DMS79 (cell line): ENCODE measurements around the gene GAS7.
"Not testable (repeated sequence)": the region's sequence is repeated elsewhere in the genome, so short reads cannot be mapped to it uniquely, and the experiment has no call there.

Experiments
- DNase-seq: peaks from one replicate; lab custom pipeline; 2025; lab: John Stamatoyannopoulos, UW

The GAS7 gene

GRCh38 chr17:10111907-10112452 is 86.4 kb downstream of the GAS7 start:
- no peak for DNase-seq

GRCh38 chr17:10109146-10109545 is 89.3 kb downstream of the GAS7 start:
- no peak for DNase-seq

GRCh38 chr17:10107316-10108165 is 90.9 kb downstream of the GAS7 start:
- no peak for DNase-seq

- no peak for DNase-seq
These were observed 92.3 kb downstream of the GAS7 start for GRCh38 chr17:10106067-10106466.

GRCh38 chr17:10105513-10106001 is 92.8 kb downstream of the GAS7 start:
- no peak for DNase-seq

GRCh38 chr17:10103712-10104111 is 94.7 kb downstream of the GAS7 start:
- no peak for DNase-seq

GRCh38 chr17:10102817-10103216 is 95.6 kb downstream of the GAS7 start:
- no peak for DNase-seq

- no peak for DNase-seq
These were observed 99.3 kb downstream of the GAS7 start for GRCh38 chr17:10099051-10099571.

- DNase-seq = no peak
These were observed 101.8 kb downstream of the GAS7 start for GRCh38 chr17:10096596-10096995.

GRCh38 chr17:10095295-10095694 is 103.1 kb downstream of the GAS7 start:
- not testable (repeated sequence) for DNase-seq

GRCh38 chr17:10094797-10095196 is 103.6 kb downstream of the GAS7 start:
- no peak for DNase-seq

GRCh38 chr17:10092595-10092994 is 105.8 kb downstream of the GAS7 start:
- no peak for DNase-seq

GRCh38 chr17:10091046-10091445 is 107.4 kb downstream of the GAS7 start:
- no peak for DNase-seq

- no peak for DNase-seq
These were observed 109.1 kb downstream of the GAS7 start for GRCh38 chr17:10089196-10089804.

GRCh38 chr17:10088444-10088843 is 110.0 kb downstream of the GAS7 start:
- no peak for DNase-seq

- DNase-seq = no peak
These were observed 111.1 kb downstream of the GAS7 start for GRCh38 chr17:10087355-10087754.

GRCh38 chr17:10083864-10084263 is 114.5 kb downstream of the GAS7 start:
- DNase-seq = no peak

- DNase-seq = no peak
These were observed 115.6 kb downstream of the GAS7 start for GRCh38 chr17:10082795-10083194.

GRCh38 chr17:10081571-10082169 is 116.7 kb downstream of the GAS7 start:
- DNase-seq = no peak

- DNase-seq = no peak
These were observed 120.7 kb downstream of the GAS7 start for GRCh38 chr17:10077561-10078299.

- no peak for DNase-seq
These were observed 122.5 kb downstream of the GAS7 start for GRCh38 chr17:10075919-10076318.

- DNase-seq = no peak
These were observed 124.5 kb downstream of the GAS7 start for GRCh38 chr17:10073941-10074340.
